AG04449 (cell line): ENCODE data around the gene NATD1.

ENCODE experiments used
- CTCF ChIA-PET: fragments of 350-600 bp; formaldehyde crosslinking; extraction: SDS; loops from one replicate; lab custom pipeline; 2021; ENCODE audit warnings: antibody characterized with exemption; lab: Yijun Ruan, JAX
- POLR2A ChIA-PET: fragments of 400-600, 350-600 bp; formaldehyde crosslinking; extraction: SDS; loops from one replicate; lab custom pipeline; 2020; ENCODE audit warnings: antibody characterized with exemption, inconsistent platforms; lab: Yijun Ruan, JAX
- DNase-seq: peaks from one replicate; pipeline ENCODE4 v3.0.0-alpha.2; 2010; ENCODE audit warnings: low read depth, low spot score
- H3K4me3 ChIP-seq: 2 replicates; pipeline ENCODE4 v1.5.1; 2011; ENCODE audit warnings: low read depth, mild to moderate bottlenecking, control low read depth, low read length
- CTCF ChIP-seq: IDR thresholded peaks from one replicate; pipeline ENCODE4 v1.5.1; 2011; ENCODE audit warnings: mild to moderate bottlenecking, moderate library complexity, low read length, control low read depth, inconsistent platforms; ENCODE audit not compliant: insufficient read depth; ENCODE audit errors: missing control alignments

Gene NATD1

GRCh38 chr17:21251337-21252010, 1.7 kb downstream of the NATD1 start:
- ChIA-PET CTCF (interaction anchor here (2.3 to 4.1 kb wide), 3 partner anchors 12 to 123 kb away, joined by 10 to 30 read pairs (median 26); no protein-coding TSS in a partner anchor), POLR2A (interaction anchor here (1.1 to 1.3 kb wide), 2 partner anchors 31 to 35 kb away, joined by 3 read pairs; no protein-coding TSS in a partner anchor)
- DNase-seq: no peak
- TF ChIP-seq CTCF: no peak
- H3K4me3 ChIP-seq: no peak overlapping the region

- no peak for DNase-seq
- H3K4me3 ChIP-seq: no peak overlapping the region
- no peak for TF ChIP-seq CTCF
- POLR2A ChIA-PET: interaction anchor here (1.1 to 1.3 kb wide), 2 partner anchors 31 to 36 kb away, joined by 3 read pairs; no protein-coding TSS in a partner anchor
- CTCF ChIA-PET: interaction anchor here (2.3 to 3.5 kb wide), 3 partner anchors 12 to 122 kb away, joined by 10 to 30 read pairs (median 23); no protein-coding TSS in a partner anchor
These were observed 2.4 kb downstream of the NATD1 start for GRCh38 chr17:21250854-21251253.

GRCh38 chr17:21249920-21250703, 3.1 kb downstream of the NATD1 start:
- no peak overlapping the region for H3K4me3 ChIP-seq

GRCh38 chr17:21249086-21249795, 4.0 kb downstream of the NATD1 start:
- no peak for DNase-seq
- ChIA-PET POLR2A (no interaction called here), CTCF (interaction anchor here (1.0 to 3.5 kb wide), 8 partner anchors 10 to 262 kb away, joined by 3 to 30 read pairs (median 4); no protein-coding TSS in a partner anchor)
- TF ChIP-seq CTCF: no peak
- no peak overlapping the region for H3K4me3 ChIP-seq

More at GRCh38 chr17:21249920-21250703, 3.1 kb downstream of the NATD1 start:
- ChIA-PET POLR2A (interaction anchor here (1.3 kb wide), 1 partner anchor 37 kb away, joined by 3 read pairs; no protein-coding TSS in a partner anchor), CTCF (interaction anchor here (1.0 to 3.5 kb wide), 8 partner anchors 11 to 261 kb away, joined by 3 to 30 read pairs (median 4); no protein-coding TSS in a partner anchor)
- no peak for TF ChIP-seq CTCF
- DNase-seq: no peak

- TF ChIP-seq CTCF: no peak
- ChIA-PET CTCF (interaction anchor here (1.2 to 3.5 kb wide), 3 partner anchors 9 to 120 kb away, joined by 3 to 30 read pairs (median 23); no protein-coding TSS in a partner anchor), POLR2A (no interaction called here)
- no peak for DNase-seq
- no peak overlapping the region for H3K4me3 ChIP-seq
These were observed 4.7 kb downstream of the NATD1 start for GRCh38 chr17:21248500-21248899.
